ENCODE results near the gene AOAH. TPM values are rescaled to one million over a fixed set of nuclear protein-coding genes. Genes with fewer than 3 reads are reported as not detected.
"Not testable (repeated sequence)": the region's sequence is repeated elsewhere in the genome, so short reads cannot be mapped to it uniquely, and the experiment has no call there.

Gene AOAH
- total RNA-seq, 1 experiment from 2014 or later = 4.8 TPM

- DNase-seq (ENCODE audit: low read depth) = no peak
- in situ Hi-C loops (cut with HindIII; ENCODE audit: low pct_unique_long_range_greater_than_20kb, low sequenced_read_pairs) = no loop called here
Measured at GRCh38 chr7:36484265-36484664, 240.0 kb downstream of the AOAH start.

DNA sequence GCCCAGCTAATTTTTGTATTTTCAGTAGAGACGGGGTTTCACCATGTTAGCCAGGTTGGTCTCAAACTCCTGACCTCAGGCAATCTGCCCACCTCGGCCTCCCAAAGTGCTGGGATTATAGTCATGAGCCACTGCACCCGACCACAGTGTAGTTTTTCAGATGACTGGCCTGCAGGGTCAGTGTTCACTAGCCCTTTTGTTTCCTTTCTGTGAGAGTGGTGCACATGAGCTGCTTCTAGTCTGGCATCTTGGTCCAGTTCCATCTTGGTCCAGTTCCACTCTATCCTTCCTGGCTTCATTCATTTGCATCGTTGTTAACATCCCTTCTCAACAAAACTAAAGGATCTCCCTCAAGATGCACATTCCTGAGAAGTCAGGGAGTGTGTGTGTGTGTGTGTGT, 240.4 kb downstream of the AOAH start:
- in situ Hi-C loops (cut with HindIII; ENCODE audit: low pct_unique_long_range_greater_than_20kb, low sequenced_read_pairs); DNase-seq (ENCODE audit: low read depth): not testable (repeated sequence)

- in situ Hi-C loops (cut with HindIII; ENCODE audit: low pct_unique_long_range_greater_than_20kb, low sequenced_read_pairs) = no loop called here
- no peak for DNase-seq (ENCODE audit: low read depth)
Measured at GRCh38 chr7:36478745-36479144, 245.5 kb downstream of the AOAH start.

DNA sequence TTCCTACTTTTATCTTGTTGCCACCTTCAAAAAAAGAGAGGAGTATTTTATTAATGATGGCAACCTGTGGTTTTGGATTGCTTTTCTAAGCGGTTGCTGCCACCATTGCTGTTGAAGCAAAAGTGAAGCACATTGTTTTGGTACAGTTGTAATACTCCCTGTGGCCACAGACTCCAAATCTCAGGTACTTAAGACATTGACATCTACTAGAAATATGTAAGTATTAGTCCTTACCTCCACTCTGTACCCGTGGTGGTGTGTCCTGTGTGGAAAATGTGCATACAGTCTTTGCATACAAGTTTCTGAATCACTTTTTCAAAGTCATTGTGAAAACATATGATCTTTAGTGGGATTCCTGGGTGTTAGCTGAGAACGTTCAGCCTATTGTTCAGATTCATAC, 248.9 kb downstream of the AOAH start:
- DNase-seq (ENCODE audit: low read depth) = no peak
- in situ Hi-C loops (cut with HindIII; ENCODE audit: low pct_unique_long_range_greater_than_20kb, low sequenced_read_pairs) = no loop called here

- no peak for DNase-seq (ENCODE audit: low read depth)
- in situ Hi-C loops (cut with HindIII; ENCODE audit: low pct_unique_long_range_greater_than_20kb, low sequenced_read_pairs) = no loop called here
Measured at GRCh38 chr7:36475011-36475342, 249.3 kb downstream of the AOAH start.

GRCh38 chr7:36474283-36475010, 249.8 kb downstream of the AOAH start:
- DNase-seq (ENCODE audit: low read depth) = no peak
- in situ Hi-C loops (cut with HindIII; ENCODE audit: low pct_unique_long_range_greater_than_20kb, low sequenced_read_pairs) = no loop called here

GRCh38 chr7:36473454-36474282, 250.6 kb downstream of the AOAH start:
- DNase-seq (ENCODE audit: low read depth) = peak; percentile 17
- in situ Hi-C loops (cut with HindIII; ENCODE audit: low pct_unique_long_range_greater_than_20kb, low sequenced_read_pairs) = no loop called here

DNA sequence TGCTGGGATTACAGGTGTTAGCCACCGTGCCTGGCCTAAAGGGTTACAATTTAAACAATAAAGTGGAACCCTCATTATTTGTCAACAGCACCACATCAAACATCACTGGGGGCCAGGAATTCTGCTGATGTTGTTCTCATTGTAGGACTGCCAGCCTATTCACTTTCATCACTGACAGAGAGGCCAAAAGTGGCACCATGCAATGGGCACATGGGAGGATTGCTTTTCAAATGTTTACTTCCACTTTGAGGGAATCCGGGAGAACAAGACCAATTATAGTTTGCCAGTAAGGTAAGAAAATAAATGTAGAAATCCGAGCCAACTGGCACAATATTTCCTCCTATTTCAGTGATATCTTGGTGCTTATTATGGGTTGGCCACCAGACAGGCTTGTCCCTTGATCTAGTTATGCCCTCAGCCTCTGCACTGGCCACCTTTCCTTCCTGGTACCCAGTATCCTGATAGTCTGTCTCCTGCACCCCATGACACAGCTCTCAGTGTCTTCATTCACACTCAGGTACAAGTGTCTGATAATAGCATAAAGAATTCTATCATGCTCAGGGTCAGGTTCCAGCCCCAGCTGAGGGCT, 252.1 kb downstream of the AOAH start:
- no peak for DNase-seq (ENCODE audit: low read depth)
- in situ Hi-C loops (cut with HindIII; ENCODE audit: low pct_unique_long_range_greater_than_20kb, low sequenced_read_pairs) = no loop called here

DNA sequence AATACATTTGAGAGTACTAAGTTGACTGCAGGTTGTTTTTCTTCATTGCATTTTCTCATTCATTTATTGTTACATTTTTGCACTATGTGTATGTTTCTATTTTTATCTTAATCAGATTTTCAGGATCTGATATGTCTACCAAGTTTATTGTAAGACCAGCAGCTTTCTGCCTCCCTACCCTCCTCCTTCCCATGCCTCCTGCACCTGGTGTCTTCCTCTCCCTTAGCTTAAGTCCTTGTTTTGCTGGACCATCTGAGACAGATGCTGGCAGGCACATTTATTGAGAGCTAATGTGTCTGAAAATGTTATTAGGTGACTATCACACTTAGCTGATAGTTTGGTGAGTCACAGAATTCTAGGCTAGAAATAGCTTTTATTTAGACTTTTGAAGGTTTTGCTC, 255.1 kb downstream of the AOAH start:
- DNase-seq (ENCODE audit: low read depth) = no peak

DNA sequence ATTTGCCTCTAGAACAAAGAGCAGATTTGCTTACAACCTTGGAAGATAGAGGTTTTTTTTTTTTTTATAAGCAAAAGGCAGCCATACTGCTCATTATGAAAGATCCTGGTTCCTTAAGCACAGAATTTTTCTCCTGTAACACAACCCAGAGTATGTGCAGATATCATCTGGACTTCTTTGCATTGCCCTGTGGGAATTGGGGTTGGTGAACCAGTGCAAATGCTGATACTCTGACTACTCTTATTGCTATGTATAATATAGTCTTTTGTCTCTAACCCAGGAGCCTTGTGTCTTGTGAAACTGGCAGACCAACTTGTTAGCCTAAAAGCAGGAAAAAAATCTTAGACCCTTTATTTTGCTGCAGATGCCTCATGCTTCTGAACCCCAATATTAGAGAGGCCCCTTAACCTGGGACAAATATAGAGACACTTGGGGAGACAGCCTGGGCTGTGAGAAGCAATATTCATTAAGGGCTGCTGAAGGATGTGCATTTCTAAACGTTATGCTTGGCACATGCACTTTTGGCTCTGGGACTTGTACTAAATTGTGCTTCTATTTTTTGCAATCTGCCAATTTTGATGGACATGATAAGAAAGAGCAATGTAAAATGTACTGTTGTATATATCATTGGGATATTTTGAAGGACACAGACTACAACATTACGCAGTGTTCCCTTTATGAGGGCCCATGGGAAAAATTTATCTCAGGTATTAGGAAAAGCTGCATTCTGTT, 255.8 kb downstream of the AOAH start:
- in situ Hi-C loops (cut with HindIII; ENCODE audit: low pct_unique_long_range_greater_than_20kb, low sequenced_read_pairs) = no loop called here
- DNase-seq (ENCODE audit: low read depth) = no peak

More for the DNA sequence above, 255.1 kb downstream of the AOAH start:
- in situ Hi-C loops (cut with HindIII; ENCODE audit: low pct_unique_long_range_greater_than_20kb, low sequenced_read_pairs) = no loop called here

GRCh38 chr7:36466001-36466400, 258.3 kb downstream of the AOAH start:
- DNase-seq (ENCODE audit: low read depth); in situ Hi-C loops (cut with HindIII; ENCODE audit: low pct_unique_long_range_greater_than_20kb, low sequenced_read_pairs): not testable (repeated sequence)

GRCh38 chr7:36464271-36464670, 260.0 kb downstream of the AOAH start:
- in situ Hi-C loops (cut with HindIII; ENCODE audit: low pct_unique_long_range_greater_than_20kb, low sequenced_read_pairs) = no loop called here

More at GRCh38 chr7:36464271-36464670, 260.0 kb downstream of the AOAH start:
- no peak for DNase-seq (ENCODE audit: low read depth)
